ENCODE data around the gene VMP1.

Gene VMP1

DNA sequence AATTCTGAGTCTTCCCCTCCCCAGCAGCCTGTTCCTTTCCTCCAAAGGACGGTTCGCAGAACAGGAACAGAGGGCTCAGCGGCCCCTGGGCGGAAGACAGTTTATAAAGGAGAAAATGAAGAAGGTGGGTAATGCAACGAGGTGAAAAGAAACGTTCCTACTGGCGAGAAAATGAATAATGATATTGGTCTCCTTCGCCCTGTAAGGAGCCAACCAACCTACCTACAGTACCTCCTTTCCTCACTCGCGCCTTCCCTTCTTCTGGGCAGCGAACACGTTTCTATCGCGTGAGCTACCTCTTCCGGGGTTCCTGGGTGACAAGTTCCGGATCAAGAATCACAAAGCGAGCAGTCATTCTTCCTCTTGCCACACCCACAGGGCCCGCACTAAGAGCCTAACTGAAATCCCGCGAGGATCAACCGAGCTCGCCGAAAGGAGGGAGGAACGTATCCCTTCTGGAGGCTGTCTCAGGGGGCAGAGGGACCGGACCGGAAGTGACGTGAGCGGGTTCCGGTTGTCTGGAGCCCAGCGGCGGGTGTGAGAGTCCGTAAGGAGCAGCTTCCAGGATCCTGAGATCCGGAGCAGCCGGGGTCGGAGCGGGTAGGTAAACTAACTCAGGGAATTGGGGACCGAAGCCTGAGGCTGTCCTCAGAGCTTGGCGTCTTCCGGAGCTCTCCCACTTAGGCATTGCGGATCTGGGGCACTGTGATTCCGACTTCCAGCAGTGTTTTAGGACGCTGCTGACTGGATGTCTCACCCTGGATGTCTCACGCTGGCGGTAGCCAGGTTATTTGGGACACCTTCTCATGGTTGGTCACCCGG is at the start of gene VMP1, which contains the start of gene PTRH2:
Gene VMP1, plus strand, starts transcription at position 506 of the 822 bp plus-strand sequence. CDS start 23,793 bp downstream, outside the sequence.
Gene PTRH2, minus strand, starts transcription at position 282 of the 822 bp plus-strand sequence. CDS start 9,452 bp downstream, outside the sequence.
- DNase-seq: peak; percentile 83

DNA sequence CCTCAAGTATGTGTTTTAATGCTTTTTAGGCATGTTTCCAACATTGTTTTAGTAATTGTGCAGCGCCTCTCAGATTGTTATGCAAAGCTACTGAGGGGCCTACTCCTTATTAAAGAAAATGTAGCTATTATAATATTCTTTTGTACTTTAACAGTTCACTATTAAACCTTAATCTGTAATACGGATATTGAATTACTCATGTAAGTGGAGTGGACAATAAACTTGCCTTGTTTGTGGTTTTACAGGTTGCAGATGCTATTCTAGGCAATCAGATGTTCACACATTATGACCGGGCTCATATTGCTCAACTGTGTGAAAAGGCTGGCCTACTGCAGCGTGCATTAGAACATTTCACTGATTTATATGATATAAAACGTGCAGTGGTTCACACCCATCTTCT is 41.2 kb upstream of the VMP1 start:
- no peak for DNase-seq

DNA sequence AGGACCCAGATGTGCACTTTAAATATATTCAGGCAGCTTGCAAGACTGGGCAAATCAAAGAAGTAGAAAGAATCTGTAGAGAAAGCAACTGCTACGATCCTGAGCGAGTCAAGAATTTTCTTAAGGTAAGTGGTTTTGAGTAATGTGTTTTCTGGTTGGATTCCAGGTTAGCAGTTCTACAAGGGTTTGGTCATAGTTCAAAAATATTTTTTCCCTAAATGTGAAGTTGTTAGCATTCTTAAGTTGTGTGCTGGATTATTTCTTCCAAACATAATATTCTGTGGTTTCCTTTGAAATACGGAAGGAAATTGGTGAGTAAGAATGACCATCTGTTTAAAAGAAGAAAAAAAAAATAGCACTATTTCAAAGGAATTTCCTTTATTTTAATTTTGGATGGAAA is 38.6 kb upstream of the VMP1 start:
- no peak for DNase-seq

DNA sequence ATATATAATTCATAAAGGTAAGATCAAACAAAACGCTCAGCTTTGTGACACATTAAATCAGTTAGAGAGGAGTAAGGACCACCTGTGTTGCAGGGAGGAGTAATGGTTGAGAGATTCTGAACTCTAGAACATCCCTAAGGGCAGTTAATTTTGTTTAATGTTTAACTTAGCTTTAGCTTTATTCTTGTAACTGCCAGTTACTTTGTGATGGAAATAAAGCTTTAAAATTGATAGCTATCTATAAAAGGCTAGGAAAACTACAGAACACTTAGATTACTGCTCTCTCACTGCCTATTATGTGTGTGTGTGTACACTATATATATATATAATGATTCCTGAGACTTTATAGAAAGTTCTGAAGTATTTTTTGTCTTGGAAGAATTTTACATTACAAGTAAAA is 38.0 kb upstream of the VMP1 start:
- no peak for DNase-seq

DNA sequence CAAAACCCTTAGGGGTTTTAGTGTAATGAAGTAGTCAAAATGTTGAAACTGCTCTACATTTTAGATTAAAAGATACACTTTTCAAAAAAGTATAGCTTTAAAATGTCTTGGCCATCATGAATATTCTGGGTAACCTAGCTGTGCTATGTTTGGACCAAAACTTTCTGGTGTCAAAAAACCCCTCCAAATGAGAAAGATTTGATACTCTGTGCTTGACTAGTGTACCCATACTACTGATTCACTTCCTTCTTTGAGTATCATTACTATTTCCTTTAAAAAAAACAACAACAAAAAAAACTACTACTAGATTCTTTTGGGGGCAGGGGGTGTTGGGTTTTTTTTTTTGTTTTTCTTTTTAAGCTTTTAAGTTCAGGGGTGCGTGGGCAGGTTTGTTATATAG is 37.5 kb upstream of the VMP1 start:
- DNase-seq: no peak

DNA sequence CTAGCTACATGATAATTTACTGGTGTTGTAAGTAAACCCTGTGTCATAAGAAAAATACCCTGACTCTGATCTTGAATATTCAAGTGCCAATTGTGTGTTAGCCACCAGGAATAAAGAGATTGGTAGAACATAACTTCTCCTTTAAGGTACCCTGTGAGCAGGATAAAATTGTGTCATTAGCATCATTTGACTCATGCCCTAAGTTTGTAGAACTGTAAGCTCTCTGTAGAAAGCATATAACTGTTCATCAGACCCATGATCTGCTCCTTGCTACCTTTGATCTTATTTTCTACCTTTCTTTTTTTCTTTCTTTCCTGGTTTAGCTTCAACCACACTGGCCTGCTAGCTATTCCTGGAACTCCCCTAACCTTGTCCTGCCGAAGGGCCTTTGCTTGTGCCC is 36.1 kb upstream of the VMP1 start:
- no peak for DNase-seq

DNA sequence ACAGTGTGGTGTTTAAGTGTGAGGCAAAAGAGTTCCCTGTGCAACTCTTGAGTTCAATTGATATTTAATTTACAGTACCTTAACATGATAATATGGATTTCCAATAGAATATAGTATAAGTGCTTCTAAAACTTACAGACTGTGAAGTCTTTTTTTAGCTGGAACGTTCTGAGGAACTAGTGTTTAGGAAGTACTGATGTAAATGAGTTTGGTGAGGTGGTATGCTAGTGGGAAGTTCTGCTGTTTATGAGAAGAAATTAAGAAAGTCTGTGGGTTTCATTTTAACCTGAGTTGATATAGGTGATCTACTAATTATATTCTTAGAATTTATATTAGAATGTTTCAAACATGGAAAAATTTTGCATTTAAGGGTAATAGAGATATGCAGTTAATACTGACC is 32.2 kb upstream of the VMP1 start:
- DNase-seq: no peak

DNA sequence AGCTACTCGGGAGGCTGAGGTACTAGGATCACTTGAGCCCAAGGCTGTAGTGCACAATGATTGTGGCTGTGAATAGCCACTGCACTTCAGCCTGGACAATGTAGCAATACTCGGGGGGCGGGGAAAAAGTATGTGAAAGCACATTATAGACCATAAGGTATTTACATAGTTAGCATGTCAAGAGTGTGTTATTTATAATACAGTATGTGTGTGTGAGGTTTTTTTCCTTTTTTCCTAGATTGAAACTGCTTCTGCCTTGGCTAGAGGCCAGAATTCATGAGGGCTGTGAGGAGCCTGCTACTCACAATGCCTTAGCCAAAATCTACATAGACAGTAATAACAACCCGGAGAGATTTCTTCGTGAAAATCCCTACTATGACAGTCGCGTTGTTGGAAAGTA is 30.7 kb upstream of the VMP1 start:
- no peak for DNase-seq

DNA sequence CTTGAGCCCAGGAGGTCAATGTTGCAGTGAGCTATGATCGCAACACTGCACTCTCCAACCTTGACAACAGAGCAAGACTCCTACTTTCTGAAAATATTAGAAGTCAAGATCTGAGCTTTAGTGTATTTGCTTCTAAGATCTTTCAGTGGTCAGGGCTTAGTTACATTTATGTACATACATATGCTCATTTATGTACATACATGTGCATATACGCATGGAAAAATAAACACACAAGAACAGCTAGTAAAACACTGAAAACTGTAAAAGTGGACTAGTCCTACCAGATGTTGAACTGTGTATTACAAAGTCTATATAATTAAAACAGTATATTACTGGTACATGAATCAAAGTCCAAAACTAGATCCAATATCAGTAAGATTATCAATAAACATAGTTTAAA is 28.5 kb upstream of the VMP1 start:
- no peak for DNase-seq

DNA sequence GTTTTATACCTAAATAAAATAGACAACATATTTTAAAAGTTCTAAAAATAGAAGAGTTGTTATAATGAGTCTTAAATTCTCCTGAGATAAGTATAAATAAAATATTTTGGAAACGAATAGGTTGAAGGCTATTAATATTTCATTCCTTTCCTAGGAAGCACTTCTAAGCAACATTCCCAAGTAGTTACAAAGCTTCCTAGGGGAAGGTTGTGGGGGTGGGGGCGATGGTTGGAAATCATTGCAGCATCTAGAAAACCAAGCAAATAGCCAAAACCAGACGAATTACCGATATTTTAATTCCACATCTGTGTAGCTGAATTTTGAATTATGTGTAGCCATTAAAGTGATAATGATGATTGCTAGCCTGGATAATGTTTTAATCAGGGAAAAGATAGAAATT is 27.1 kb upstream of the VMP1 start:
- DNase-seq: no peak

DNA sequence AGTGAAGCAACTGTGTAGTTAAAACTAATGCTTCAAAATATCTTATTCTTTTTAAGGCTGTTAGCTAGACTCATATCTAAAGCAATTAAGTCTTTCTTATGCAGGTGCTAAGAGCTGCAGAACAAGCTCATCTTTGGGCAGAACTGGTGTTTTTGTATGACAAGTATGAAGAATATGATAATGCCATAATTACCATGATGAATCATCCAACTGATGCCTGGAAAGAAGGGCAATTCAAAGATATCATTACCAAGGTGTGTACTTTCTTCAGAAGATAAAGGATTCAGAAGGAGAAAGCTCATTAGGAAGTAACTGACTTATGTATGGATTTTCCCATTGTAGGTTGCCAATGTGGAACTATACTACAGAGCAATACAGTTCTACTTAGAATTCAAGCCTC is 24.2 kb upstream of the VMP1 start:
- no peak for DNase-seq

DNA sequence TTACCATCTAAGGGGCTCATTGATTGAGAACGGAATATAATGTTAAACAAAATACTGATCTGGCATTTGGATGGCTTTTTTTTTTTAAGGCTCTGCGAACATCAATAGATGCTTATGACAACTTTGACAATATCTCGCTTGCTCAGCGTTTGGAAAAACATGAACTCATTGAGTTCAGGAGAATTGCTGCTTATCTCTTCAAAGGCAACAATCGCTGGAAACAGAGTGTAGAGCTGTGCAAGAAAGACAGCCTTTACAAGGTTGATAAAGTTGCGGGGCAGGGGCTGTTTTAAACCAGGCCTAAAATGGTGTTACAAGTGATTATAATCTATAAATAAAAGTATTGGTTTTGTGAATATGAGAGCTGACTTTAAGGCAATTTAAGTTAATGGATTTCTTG is 22.5 kb upstream of the VMP1 start:
- no peak for DNase-seq

DNA sequence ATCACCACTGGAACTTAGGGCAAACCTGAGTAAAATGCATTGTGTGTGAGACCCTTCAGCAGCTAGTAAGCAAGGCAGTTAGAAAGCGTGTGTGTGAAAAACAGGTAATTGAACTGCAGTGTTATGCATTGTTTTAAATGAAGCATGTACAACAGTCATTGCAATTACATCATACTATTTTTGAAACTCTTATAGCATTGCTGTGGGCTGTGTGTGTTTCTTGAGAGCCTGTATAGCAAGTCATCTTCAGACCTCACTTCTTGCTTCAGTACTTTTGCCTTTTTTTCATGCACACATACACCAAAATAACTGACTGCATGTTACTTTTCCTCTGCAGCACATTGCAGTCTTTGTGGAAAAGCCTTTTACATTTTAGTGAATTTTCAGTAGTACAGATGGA is 19.4 kb upstream of the VMP1 start:
- DNase-seq: no peak

DNA sequence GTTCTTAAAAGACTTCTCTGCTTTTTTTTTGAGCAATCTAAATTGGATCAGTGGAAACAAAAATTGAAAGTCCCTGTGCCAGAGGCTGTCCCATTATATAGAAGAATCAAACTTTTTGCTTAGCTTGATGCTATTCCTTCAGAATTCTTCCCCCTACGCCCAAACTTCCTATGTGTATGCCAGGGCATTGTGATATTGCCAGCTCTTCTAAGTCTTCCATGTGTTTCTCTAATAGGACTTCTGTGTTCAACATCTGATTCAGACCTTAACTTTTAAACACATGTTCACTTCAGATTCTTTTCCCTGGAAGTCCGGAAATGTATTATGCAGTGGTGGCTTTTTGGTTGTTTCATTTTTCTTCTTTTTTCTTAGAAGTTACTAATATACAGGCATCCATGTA is 19.0 kb upstream of the VMP1 start:
- no peak for DNase-seq

DNA sequence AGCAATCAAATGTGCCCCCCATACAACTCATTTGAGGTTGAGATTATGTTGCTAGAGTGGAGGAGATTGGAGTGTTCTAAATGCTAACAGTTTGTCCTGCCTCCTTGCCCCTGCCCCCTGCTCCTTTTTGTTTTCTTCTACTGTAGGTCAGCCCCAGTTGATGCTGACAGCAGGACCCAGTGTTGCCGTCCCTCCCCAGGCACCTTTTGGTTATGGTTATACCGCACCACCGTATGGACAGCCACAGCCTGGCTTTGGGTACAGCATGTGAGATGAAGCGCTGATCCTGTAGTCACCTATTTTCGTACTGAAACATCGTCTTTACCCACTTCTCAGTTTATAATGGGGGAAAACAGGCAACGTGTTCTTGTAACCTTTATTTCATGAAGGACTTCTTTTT is 13.9 kb upstream of the VMP1 start:
- no peak for DNase-seq

DNA sequence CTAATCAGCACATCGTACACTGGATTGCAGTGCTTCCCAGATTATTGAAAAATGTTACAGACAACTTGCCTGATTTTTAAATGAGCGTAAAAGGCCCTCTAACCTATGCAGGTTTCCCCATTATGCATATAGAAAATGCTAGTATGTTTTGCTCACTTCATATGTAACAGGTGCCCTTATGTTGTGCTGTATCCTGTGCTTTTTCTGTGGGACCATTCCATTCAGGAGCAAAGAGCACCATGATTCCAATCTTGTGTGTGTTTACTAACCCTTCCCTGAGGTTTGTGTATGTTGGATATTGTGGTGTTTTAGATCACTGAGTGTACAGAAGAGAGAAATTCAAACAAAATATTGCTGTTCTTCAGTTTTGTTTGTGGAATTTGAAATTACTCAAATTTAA is 13.1 kb upstream of the VMP1 start:
- no peak for DNase-seq

DNA sequence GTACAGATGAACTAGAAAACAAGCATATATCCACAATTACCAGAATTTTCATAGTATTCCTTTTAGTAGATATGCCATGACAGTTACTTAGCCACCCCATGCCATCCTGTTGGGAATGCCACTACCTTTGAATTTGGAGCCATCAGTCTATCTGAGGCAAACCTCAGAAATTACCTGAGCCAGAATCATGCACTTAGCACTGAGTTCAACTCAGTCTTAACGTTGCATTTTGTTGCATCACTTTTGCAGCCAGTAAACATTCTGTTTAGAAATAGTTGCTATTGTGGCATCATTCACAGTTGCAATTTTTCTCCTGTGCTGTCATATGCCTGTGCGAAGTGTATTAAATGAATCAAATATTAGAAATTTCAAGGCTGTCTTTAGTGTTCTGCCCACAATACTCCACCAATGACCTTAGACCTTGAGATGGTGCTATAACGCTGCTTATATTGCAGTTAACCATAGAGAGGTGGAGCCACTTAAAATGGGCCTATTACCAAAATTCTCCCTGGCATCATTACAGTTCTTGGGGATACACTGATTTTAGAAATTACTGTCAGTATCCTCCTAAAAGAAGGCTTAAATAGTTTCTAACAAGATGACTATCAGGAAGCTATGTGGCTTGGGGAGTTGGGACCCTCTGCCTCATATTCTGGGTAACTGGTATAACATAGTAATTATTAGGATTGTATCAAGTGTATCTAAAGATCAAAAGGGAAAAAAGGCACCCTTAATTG is 11.3 kb upstream of the VMP1 start:
- DNase-seq: no peak

DNA sequence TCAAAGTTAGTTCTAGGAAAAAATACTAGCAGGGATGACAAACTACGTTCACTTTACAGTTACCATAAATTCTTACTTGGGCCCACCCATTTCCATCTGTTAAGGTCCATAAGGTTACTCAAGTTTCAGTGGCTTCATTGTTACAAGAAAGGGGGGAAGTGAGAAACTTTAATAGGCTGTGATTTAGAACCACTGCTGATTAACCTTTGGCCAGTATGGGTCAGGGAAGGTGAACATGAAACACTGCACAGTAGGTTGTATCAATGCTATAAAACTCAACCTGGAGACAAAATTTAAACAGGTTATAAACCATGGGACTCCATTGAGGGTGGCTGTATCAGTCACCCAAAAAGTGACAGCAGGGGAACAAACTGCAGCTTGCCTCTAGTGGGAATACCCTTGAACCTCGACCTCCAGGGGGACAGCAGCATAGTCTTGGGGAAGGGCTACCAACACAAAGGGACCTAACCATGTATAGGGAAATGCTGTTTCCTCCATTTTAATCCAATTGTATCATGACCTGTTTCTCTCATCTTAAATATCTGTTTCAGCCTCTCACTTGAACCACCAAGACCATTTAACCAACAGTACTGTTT is 10.7 kb upstream of the VMP1 start:
- no peak for DNase-seq

DNA sequence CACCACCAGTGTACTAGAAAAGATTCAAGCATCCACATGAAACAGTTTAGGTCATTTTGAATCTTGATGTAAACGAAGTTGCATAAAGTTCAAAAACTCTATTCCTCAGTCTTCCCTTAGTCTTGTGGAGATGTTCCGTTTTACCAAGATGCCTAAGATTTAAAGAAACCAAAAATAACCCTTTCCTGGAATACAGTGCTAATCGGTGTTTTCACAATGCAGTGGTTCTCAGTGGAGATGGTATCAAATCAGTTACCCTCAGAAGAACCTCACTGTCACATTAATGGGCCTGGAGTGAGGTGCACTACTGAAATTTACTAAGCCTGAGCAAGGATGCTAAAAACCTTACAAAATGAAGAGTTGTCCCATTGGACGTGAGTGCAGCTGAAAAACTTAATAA is 9.3 kb upstream of the VMP1 start:
- no peak for DNase-seq

DNA sequence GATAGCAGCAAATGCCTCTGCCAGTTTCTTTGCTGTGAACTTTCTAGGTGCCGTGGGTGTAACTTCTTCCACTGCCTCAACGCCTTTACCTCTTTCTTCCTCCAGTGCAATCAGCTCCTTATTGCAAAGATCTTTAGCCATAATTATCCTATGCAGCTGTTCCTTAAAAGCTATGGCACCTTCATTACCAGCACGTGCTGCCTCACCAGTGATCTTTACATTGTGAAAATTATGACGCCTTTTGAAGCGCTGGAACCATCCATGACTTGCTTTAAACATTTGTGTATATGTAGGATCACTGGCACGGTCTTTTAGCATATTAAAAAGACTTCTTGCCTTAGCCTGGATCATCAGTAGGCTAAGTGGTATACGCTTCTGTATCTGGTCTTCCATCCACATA is 8.2 kb upstream of the VMP1 start:
- DNase-seq: no peak

DNA sequence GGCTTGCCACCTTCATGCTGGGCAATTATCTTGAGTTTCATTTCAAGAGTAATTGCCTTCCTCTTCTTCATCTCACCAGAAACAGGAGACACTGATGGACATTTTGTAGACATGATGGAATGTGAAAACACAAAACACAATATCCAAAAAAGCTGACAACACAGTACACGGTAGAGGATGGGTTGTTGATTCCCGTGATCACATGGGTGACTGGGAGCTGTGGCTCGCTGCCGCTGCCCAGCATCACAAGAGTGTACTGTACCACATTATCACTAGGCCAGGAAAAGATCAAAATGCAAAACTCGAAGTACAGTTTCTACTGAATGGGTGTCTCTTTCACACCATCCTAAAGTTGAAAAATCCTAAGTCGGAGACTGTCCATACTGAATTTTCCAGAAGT is 7.7 kb upstream of the VMP1 start:
- DNase-seq: no peak

DNA sequence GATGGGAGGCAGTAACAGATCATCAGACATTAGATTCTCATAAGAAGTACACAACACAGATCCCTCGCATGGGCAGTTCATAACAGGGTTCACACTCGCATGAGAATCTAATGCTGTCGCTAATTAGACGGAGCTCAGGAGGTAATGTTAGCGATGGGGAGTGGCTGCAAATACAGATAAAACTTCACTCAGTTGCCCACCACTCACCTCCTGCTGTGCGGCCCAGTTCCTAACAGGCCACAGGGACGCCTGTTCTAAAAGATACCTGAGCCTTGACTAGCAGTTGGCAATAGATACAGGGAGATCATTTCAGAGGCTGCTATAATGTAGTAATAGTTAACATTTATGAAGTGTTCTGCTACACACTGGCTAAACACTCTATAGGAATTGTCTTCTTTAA is 5.2 kb upstream of the VMP1 start:
- DNase-seq: no peak

DNA sequence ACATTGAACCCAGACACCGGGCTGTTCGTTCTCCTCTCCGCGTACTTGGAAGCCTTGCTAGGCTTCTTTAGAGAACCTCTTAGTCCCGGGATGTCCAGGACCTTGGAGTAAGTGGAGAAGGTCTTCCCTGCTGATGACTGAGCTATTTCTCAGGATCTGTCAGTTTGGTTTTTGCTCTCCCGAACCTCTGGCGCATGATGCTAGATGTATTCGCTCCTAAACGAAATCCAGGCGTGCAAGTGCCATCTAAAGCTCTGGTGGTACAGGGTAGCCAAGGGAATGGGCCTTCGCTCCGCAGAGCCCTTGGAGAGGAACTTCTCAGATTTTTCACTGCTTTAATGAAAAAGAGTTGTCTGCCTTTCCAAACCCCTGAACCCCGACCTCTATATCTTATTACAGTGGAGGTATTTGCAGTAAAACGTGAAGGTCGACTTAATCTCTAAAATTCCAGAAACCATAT is 547 bp downstream of the VMP1 start:
- no peak for DNase-seq

DNA sequence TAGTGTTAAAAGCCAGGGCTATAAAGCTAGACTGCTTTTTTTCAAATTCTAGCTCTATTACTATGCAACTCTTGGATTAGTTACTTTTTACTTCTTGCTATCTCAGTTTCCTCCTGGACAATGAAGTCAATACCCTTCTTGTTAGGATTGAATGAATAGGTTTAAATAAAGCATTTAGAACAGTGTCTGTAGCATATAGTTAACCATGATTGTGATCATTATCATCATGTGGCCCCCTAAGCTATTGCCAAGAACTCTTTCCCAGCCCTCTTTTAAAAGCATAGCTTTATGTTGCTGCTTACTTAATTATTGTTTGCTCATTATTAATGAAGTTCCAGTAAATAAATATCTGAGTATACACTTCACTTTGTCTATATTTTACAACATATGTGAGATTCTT is 4.5 kb downstream of the VMP1 start:
- no peak for DNase-seq

Measured in activated CD4-positive, alpha-beta T cell treated with anti-CD3 and anti-CD28 coated beads, Interleukin-2, amount 50 U/mL, for 1 hour (primary cell).